Activated CD8-positive, alpha-beta memory T cell treated with anti-CD3 and anti-CD28 coated beads for 48 hours (primary cell): Measurements from ENCODE around the gene UFSP1.
A peak's percentile ranks its signal among the peaks of the same experiment; 100 is the strongest.

ENCODE experiments used
- DNase-seq, 3 experiments: peaks; one replicate each; pipeline ENCODE4 v3.0.0-alpha.2; 2020; ENCODE audit warnings: low read depth in 2 of 3, low spot score in 2 of 3

Gene UFSP1

DNA sequence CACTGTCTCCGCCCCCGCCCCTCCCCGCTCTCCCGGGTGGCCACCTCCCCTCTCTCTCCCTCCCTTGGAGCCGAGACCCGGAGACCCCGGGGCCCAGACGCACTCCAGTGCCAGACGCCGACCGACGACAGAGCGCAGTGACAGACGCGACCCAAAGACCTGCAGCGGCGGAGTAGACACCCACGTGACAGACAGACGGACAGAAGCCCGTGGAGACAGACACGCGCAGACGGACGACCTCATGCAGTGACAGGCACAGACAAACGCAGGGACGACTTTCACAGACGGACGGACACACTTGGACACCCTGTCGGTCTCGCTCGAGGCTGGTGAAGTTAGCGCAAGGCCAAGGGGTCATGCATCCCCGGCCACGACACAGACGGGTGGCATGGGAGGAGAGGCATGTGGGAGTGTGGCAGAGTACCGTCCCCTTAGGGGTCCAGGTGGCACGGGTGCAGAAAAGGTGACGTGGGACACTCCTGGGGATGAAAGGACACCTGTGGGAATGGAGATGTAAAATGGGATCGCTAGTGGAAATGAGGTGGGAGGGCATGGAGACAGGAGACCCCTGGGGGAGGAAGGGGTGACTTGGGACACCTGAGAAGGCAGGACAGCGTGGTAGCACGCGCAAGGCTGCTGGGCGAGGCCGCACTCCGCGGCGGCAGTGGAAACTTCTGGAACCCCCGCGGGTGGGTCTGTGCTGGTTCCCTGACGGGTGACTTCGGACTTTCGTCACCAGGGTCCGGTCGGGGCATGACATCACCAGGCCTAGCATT, 6.6 kb upstream of the UFSP1 start:
- DNase-seq: no peak

DNA sequence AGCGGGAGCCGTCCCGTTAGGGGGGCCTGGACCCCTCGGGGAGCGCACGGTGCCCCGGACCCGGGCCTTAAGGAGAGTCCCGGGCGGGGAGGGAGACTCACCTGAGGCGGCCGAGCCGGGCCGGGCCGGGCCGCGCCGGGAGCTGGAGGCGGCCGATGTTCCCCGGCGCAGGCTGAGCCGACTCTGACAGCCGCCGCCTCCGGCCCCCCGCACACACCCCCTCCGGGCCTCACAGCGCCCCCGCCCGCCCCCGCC, 6.1 kb upstream of the UFSP1 start, which contains the start of gene ACHE:
ACHE (minus strand) TSS at position 188 of the 255 bp plus-strand sequence. CDS start 1,656 bp downstream, outside the sequence.
- no peak for DNase-seq

DNA sequence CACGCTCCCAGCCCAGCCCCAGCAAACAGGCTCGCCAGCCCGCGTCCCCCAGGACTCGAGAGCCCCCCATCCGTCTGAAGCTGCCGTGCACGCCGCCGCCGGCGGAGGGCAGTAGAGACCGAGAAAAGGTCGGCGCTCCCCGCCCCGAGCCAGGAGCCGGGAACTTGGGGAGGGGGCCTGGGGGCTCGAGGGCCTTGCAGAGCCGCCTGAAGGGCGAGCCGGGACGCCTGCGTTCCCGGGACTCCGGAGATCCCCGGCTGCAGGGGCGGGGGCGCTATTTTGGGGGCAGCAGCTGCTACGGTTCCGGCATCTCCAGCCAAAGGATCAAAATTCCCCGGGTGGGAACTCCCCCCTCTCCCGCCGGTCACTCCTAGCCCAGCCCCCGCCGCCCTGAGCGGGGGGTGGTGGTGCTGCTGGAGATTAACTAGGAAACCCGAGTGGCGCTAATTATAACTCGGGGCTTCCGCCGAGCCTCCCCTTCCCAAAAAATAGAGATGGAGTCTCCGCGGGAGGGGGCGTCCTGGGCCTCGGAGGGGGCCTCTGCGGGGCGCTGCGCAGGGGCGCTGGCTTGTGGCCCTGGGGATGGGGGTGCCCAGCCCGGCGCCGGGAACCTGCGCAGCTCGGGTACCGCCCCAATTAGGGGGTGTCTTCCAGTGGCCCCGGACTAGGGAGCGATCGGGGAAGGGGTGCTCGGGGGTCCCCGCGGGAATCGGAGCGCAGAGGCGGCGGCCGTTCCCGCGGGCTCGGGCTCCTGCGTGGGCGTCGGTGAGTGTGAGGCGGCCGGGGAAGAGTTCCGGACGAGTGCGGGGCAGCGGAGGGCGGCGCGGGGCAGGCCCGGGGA, 5.6 kb upstream of the UFSP1 start:
- DNase-seq: peak in 1 of 3 experiments; percentile 55

DNA sequence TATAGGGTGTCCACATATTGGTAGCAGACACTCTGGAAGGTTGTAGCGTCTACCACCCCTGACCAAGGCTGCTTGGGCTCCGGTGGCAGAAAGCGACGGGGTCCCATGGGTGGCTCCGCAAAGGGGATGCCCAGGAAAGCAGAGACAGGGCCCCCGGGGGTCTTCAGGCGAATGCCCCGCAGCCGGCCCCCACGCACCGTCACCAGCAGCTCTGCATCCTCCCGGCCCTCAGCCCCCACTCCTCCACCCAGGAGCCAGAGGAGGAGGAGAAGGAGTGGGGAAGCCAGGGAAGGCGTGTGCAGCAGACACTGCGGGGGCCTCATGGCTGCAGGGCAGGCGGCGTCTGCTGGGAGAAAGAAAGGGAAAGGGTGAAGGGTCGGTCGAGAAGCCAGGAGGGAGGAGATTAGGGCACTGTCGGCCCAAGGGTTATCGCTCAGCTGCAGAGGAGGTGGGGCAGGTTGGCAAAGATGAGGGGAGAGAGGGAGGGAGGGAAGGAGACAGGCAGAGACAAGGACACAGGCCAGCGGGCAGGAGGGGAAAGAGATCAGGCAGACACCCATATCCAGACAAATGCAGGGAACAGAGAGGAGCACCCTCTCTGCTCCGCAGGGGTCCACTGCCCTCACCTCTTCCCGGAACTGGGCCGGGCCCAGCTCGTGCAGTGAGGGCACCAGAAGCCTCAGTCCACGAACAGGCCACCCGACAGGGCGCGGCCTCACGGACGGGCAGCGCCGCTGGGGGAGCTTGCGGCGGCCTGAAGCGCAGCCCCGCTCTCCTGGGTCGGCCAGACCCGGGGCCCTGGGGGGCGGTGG, 4.6 kb upstream of the UFSP1 start:
- DNase-seq: no peak

DNA sequence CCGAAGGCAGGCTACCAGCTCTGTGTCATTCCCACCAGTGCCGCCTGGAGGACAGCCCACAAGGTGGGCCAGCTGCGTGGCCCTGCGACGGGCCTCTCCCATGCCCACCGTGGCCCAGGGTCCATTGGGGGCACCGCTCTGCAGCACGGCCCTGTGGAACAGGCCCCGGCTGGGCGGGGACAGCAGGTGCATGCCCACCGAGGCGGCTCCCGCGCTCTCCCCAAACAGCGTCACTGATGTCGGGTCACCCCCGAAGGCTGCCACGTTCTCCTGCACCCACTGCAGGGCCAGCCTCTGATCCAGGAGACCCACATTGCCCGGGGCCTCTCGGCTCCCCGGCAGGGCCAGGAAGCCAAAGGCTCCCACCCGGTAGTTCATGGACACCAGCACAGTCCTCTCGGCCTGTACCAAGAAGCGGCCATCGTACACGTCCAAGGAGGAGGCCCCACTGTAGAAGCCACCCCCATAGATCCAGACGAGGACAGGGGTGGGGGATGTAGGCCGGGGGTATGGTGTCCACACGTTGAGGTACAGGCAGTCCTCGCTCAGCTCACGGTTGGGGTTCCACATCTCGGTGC, 3.9 kb upstream of the UFSP1 start:
- DNase-seq: no peak

DNA sequence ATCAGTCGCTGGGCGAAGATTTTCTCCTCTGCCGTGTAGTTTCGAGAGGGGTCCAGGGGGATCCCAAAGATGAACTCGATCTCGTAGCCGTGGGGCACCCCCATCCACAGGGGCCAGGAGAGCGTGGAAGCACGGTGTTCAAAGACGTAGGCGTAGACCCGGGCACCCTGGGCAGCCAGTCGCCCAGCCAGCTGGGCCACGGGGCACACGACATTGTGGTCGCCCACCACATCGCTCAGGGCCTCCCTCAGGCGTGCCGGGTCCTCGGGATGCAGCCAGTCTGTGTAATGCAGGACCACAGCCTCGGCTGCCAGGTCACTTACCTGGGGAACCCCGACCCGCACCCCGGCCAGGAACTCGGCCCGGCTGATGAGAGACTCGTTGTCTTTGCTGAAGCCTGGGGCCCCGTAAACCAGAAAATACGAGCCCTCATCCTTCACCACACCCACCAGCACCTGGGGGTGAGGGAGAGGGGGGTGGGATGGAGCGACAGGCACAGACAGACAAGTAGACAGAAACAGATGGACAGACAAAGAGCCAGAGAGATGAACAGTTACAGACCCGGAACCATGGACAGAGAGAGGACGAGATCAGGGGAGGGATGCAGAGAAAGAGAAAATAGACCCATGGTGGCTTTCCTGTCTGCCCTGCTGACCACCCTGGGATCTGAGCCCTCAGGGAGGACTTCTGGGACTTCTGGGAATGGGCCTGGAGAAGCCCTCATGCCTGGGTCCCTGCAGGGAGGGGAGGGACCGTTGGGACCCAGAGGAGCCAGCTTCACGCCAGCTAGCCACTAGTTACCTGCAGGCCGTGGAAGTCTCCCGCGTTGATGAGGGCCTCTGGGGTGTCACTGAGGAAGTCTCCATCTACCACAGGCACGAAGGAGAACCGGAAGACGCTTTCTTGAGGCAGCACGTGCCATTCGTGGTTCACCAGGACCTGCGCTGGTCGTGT, 3.1 kb upstream of the UFSP1 start:
- DNase-seq: no peak

DNA sequence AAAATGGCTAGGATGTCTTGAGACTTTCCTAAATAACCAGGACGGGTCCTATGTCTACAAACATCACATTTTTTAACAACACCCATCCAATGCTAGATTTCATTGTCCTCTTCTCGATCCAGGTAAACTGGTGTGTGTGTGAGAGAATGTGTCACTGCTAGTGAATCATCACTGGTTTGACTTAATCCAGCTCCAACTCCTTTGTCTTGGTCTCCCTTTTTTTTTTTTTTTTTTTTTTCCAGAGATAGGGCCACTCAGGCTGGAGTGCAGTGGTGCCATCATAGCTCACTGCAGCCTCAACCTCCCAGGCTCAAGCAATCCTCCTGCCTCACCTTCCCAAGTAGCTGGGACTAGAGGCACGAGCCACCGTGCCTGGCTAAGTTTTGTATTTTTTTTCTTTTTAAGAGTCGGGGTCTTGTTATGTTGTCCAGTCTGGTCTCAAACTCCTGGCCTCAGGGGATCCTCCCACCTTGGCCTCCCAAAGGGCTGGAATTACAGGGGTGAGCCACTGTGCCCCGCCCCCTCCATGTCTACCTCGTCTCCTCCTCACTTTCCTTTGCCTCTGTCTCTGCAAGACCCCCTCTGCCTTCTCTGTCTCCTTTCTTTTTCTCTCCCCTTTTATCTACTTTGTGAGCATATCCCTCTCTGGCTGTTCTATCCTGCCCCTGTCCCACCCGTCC, 2.2 kb upstream of the UFSP1 start:
- DNase-seq: no peak

DNA sequence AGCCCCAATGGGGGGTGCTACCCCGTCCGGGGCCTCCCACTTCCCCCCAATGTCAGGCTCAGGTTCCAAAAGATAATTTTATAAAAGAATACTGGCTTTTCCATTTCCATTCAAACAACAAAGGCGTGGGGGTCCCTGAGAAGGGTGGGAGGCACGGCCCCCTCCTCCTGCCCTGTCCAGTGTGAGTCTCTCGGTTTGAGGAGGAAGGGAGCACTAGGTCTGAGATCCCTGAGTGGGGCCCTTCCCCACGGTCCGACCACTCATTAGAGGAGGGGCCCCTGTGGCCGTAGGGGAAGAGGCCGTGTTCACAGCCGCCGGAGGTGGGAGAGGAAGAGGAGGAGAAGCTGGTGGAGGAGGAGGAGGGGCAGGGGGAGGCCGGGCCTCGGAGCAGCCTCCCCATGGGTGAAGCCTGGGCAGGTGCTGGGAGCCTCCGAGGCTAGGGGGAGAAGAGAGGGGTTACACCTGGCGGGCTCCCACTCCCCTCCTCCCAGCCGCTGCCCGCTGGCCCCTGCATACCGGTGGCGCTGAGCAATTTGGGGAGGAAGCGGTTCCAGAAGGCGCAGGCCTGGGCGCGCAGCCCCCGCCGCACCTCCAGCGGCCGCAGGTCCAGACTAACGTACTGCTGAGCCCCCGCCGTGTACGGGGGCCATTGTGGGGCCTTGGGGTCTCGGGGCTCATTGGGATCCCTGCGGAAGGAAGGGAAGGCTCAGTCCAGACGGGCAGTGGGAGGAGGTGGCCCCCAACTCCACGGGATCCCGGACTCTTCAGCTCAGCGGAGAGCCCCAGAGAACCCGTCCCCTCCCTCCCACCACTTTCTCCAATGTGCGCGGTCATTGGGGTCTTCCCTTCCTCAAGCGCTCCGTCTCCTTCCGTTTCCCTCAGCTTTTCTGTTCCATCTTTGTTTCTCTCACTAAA, 1.4 kb upstream of the UFSP1 start:
- DNase-seq: no peak

DNA sequence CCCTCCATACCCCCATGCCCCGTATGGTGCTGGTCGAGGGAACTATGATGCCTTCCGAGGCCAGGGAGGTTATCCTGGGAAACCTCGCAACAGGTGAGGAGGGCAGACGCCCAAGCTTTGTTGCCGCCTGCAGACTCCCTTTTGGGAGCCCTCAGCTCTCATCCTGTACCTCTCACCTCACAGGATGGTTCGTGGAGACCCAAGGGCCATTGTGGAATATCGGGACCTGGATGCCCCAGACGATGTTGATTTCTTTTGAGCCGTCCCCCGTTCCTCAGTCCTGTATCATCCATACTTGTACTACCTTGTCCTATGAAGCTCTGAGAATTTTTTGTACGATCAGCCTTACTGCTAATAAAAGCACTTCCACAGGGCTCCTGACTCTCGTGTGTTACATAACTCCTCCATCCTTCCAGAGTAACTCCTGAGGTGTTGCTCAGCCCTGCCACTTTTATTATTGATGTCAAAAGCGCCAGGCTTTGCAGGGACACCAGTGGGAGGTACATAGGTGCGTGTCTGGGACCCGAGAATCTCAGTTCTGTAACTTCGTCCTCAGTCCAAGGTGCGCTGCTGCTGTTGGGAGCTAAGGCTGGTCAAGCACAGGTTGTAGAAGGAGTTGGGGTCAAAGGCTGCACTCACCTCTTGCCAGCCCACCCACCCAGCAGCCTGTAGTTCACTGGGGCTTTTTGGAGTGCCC, 1.1 kb downstream of the UFSP1 start:
- DNase-seq: no peak

DNA sequence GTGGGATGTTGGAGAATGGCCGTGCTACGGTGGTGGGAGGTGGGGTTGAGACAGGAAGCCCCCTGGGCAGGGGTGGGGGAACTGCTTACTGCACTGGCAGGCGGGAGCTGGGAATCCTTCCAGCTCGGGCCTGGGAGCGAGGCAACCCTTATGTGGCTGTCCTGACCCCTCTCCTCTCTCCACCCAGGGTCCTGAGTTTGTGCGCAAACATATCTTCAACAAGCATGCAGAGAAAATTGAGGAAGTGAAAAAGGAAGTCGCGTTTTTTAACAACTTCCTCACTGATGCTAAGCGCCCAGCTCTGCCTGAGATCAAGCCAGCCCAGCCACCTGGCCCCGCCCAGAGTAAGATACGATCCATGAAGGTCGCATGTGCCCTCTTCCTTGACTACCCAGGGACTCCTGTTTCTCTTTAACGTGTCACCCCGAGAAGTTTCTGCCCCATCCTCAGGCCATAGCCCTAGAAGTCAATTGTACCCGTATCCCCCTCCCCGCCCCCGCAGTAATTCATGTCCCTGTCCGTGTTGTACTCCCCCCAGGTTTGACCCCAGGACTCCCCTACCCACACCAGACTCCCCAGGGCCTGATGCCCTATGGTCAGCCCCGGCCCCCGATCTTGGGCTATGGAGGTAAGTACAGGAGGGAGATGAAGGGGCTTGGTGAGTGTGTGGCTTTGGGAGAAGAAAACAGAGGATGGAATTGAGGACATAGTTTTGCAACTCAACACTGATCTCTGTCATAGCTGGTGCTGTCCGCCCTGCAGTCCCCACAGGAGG, 1.8 kb downstream of the UFSP1 start:
- no peak for DNase-seq

DNA sequence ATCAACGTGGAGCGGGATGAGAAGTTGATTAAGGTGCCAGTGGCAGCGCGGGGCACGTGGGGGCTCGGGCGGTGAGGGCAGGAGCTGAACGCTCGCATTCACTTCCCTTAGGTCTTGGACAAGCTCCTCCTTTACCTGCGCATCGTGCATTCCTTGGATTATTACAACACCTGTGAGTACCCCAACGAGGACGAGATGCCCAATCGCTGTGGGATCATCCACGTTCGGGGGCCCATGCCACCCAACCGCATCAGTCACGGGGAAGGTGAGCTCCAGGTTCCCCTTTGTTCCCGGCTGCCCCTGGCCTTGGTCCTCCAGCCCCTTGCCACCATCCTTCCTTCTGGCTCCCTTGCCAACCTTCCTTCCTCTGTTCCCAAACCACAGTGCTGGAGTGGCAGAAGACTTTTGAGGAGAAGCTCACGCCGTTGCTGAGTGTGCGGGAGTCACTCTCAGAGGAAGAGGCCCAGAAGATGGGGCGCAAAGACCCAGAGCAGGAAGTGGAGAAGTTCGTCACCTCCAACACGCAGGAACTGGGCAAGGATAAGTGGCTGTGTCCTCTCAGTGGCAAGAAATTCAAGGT, 2.5 kb downstream of the UFSP1 start:
- no peak for DNase-seq

DNA sequence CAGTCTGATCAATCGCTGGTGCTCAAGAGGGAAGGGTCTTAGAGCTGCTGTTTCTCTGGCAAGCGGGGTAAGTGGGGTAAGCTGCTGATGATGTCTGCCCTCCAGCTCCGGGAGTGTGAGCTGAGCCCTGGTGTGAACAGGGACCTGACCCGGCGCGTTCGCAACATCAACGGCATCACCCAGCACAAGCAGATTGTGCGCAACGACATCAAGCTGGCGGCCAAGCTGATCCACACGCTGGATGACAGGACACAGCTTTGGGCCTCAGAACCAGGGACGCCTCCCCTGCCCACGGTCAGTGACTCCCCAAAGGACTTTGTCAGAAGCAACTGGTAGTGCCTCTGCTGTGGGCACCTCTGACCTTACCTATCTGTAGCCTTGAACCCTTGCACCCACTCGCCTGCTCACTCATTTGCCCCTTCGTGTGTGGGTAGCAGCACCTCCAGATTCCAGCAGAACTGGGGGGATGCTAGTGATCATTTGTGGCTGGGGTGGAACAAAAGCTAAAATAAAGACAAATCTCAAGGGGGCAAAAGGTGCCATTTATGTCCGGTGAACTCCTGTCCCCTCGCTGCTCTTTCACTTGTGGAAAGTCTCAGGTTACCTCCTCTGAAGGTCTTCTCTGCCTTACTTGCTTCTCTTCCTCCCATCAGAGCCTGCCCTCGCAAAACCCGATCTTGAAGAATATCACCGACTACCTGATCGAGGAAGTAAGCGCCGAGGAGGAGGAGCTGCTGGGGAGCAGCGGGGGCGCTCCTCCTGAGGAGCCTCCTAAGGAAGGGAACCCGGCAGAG, 3.2 kb downstream of the UFSP1 start:
- DNase-seq: no peak

DNA sequence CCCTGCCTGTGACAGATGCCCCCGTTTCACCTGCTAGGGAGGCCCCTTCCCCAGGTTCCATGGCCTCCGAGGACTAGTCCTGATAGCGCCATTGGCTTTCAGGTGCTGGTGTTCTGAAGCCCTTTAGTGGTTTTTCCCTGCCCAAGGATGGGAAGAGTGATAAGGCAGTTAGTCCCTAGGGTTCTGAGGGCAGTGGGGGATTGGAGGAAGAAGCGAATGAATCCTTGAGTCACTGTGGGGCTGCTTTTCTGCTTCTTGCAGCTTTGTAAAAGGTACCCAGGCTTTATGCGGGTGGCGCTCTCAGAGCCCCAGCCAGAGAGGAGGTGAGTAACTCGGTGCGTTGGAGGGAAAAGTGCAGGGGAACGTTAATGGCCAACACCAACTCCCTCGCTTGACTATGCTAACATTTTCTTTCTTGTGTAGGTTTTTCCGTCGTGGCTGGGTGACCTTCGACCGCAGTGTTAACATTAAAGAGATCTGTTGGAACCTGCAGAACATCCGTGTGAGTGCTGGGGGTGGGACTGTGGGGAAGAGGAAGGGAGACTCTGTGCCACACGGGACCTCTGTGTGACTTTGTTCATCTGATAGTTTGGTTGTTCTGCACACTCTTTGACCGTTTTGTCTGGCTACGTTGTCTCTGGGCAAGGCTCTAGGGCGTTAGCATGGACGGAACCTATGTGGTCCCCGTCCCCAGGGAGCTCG, 3.9 kb downstream of the UFSP1 start:
- DNase-seq: no peak

DNA sequence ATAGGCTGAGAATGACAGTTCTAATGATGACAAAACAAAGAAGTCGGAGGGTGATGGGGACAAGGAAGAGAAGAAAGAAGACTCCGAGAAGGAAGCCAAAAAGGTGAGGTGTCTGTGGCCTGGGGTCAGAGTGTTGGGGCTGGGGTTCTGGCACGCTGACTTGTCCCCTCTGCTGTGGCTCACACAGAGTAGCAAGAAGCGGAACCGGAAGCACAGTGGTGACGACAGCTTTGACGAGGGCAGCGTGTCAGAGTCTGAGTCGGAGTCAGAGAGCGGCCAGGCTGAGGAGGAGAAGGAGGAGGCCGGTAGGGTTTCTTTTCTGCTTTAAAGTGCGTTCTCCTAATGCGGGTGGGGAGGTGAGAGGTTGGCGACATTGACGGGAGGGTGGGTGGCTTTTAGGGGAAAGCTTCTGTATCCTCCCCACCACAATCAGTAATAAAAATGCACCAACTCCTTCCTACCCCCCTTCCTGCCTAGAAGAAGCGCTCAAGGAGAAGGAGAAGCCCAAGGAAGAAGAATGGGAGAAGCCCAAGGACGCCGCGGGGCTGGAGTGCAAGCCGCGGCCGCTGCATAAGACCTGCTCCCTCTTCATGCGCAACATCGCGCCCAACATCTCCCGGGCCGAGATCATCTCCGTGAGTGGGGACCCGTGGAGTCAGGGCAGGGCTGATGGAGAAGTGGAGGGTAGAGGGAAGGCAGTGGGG, 4.6 kb downstream of the UFSP1 start:
- DNase-seq: no peak
